Keratinocyte (primary cell): ENCODE results near the gene JPT2.

Experiments
- EZH2 ChIP-seq: IDR thresholded peaks from one replicate; pipeline ENCODE4 v1.6.1; 2012; ENCODE audit warnings: inconsistent platforms, mild to moderate bottlenecking, low read length, moderate library complexity
- TF ChIP-seq, protein P1 (sequence below), 3 experiments: IDR thresholded peaks in 1 of 3; conservative IDR thresholded peaks in 1 of 3; optimal IDR thresholded peaks in 1 of 3; 2 replicates in 2 of 3; 3 replicates in 1 of 3; pipeline versions ENCODE3 to v1.5.1; 2011; ENCODE audit warnings: low read length in 3 of 3, mild to moderate bottlenecking in 3 of 3, moderate library complexity in 2 of 3, control low read depth in 1 of 3, inconsistent platforms in 1 of 3; ENCODE audit not compliant: insufficient read depth in 2 of 3; ENCODE audit errors: extremely low read depth in 1 of 3

DNA sequence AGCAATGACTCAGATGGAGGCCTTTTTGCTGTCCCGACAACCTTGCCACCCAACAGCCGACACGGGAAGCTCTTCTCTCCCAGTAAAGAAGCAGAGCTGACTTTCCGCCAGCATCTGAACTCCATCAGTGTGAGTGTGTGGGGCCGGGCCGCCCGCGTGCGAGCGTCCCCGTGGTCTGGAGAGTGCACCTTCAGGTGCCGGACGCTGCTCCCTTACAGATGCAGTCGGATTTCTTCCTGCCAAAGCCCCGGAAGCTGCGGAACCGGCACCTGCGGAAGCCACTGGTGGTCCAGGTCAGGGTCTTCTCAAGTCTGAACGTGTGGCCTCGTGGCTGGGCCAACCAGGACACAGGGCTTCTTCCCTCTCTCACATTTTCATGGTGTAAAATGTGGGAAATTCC lies 15.5 kb upstream of the JPT2 start:
- TF ChIP-seq, protein P1, sequence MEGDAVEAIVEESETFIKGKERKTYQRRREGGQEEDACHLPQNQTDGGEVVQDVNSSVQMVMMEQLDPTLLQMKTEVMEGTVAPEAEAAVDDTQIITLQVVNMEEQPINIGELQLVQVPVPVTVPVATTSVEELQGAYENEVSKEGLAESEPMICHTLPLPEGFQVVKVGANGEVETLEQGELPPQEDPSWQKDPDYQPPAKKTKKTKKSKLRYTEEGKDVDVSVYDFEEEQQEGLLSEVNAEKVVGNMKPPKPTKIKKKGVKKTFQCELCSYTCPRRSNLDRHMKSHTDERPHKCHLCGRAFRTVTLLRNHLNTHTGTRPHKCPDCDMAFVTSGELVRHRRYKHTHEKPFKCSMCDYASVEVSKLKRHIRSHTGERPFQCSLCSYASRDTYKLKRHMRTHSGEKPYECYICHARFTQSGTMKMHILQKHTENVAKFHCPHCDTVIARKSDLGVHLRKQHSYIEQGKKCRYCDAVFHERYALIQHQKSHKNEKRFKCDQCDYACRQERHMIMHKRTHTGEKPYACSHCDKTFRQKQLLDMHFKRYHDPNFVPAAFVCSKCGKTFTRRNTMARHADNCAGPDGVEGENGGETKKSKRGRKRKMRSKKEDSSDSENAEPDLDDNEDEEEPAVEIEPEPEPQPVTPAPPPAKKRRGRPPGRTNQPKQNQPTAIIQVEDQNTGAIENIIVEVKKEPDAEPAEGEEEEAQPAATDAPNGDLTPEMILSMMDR (optimal IDR thresholded peaks at IDR 0.05 in 1 of 3, IDR thresholded peaks at IDR 0.05 in 1 of 3, conservative IDR thresholded peaks at IDR 0.05 in 1 of 3; ENCODE audit: extremely low read depth in 1 of 3, insufficient read depth in 2 of 3, low read length in 3 of 3), result no peak
- TF ChIP-seq EZH2, result no peak
